Liver (tissue), 9 donors: ENCODE measurements around the gene CASR. TPM values are rescaled to one million over a fixed set of nuclear protein-coding genes. Genes with fewer than 3 reads are reported as not detected.
A peak's percentile ranks its signal among the peaks of the same experiment; 100 is the strongest.

ENCODE experiments used
- DNase-seq: peaks from one replicate; pipeline ENCODE4 v3.0.0-alpha.2; 2017; ENCODE audit warnings: low spot score
- H3K27ac ChIP-seq, 2 donors: one replicate each; pipeline ENCODE4 v1.7.0; 2013; ENCODE audit warnings: inconsistent platforms in 2 of 2, low read length in 2 of 2, control low read depth in 1 of 2, low read depth in 1 of 2, mild to moderate bottlenecking in 1 of 2
- H3K27me3 ChIP-seq, 4 donors: one replicate each; pipeline versions ENCODE4 v1.6.1 to v1.7.0; 2013; ENCODE audit warnings: low read length in 3 of 4, inconsistent platforms in 1 of 4, mild to moderate bottlenecking in 1 of 4, moderate library complexity in 1 of 4; ENCODE audit not compliant: control insufficient read depth in 4 of 4, insufficient read depth in 4 of 4
- H3K36me3 ChIP-seq, 4 donors: one replicate each; pipeline versions ENCODE4 v1.6.1 to v1.7.0; 2013; ENCODE audit warnings: low read length in 3 of 4, mild to moderate bottlenecking in 3 of 4, low read depth in 1 of 4, moderate library complexity in 1 of 4; ENCODE audit not compliant: control insufficient read depth in 4 of 4, insufficient read depth in 3 of 4
- H3K4me1 ChIP-seq, 4 donors: one replicate each; pipeline versions ENCODE4 v1.6.1 to v1.7.0; 2013; ENCODE audit warnings: low read length in 3 of 4, mild to moderate bottlenecking in 3 of 4, moderate library complexity in 1 of 4; ENCODE audit not compliant: control insufficient read depth in 4 of 4, insufficient read depth in 4 of 4
- H3K4me3 ChIP-seq, 3 donors: one replicate each; pipeline versions ENCODE4 v1.6.1 to v1.7.0; 2013; ENCODE audit warnings: low read length in 3 of 3, control low read depth in 1 of 3, low read depth in 1 of 3, mild to moderate bottlenecking in 1 of 3
- H3K9ac ChIP-seq, 2 donors: one replicate each; pipeline ENCODE4 v1.7.0; 2013; ENCODE audit warnings: low read length in 2 of 2, mild to moderate bottlenecking in 2 of 2, moderate library complexity in 2 of 2, control low read depth in 1 of 2, low read depth in 1 of 2
- H3K9me3 ChIP-seq, 4 donors: one replicate each; pipeline versions ENCODE4 v1.6.1 to v1.7.0; 2013; ENCODE audit warnings: low read length in 3 of 4; ENCODE audit not compliant: control insufficient read depth in 4 of 4
- CTCF ChIP-seq: fragments of 150-350 bp; IDR thresholded peaks from 2 replicates; pipeline ENCODE4 v1.5.1; 2017; ENCODE audit warnings: improper control_type of control experiment, low read depth, low read length; ENCODE audit not compliant: missing input control
- EGR1 ChIP-seq, 2 donors: IDR thresholded peaks; 2 replicates each; pipeline ENCODE4 v1.6.1; 2016 to 2018; ENCODE audit warnings: antibody characterized with exemption in 2 of 2, low read depth in 2 of 2
- FOXA1 ChIP-seq: IDR thresholded peaks from 2 replicates; pipeline ENCODE4 v1.6.1; 2016; ENCODE audit warnings: antibody characterized with exemption
- FOXA2 ChIP-seq: IDR thresholded peaks from 2 replicates; pipeline ENCODE4 v1.6.1; 2016; ENCODE audit warnings: antibody characterized with exemption
- GABPA ChIP-seq, 2 donors: IDR thresholded peaks in 1 of 2; conservative IDR thresholded peaks in 1 of 2; 2 replicates each; pipeline ENCODE4 v1.6.1; 2016; ENCODE audit warnings: antibody characterized with exemption in 2 of 2, mild to moderate bottlenecking in 1 of 2, moderate library complexity in 1 of 2
- HNF4A ChIP-seq, 2 donors: conservative IDR thresholded peaks; 2 replicates each; pipeline ENCODE4 v1.6.1; 2016; ENCODE audit warnings: antibody characterized with exemption in 2 of 2, mild to moderate bottlenecking in 2 of 2
- HNF4G ChIP-seq: IDR thresholded peaks from 2 replicates; pipeline ENCODE4 v1.6.1; 2016; ENCODE audit warnings: antibody characterized with exemption
- JUND ChIP-seq, 2 donors: IDR thresholded peaks; 2 replicates each; pipeline ENCODE4 v1.6.1; 2016; ENCODE audit warnings: antibody characterized with exemption in 2 of 2
- NR2F2 ChIP-seq: IDR thresholded peaks from 2 replicates; pipeline ENCODE4 v1.6.1; 2016; ENCODE audit warnings: antibody characterized with exemption
- RAD21 ChIP-seq, 2 donors: IDR thresholded peaks; 2 replicates each; pipeline ENCODE4 v1.6.1; 2016; ENCODE audit warnings: antibody characterized with exemption in 2 of 2, mild to moderate bottlenecking in 2 of 2
- REST ChIP-seq: IDR thresholded peaks from 2 replicates; pipeline ENCODE4 v1.6.1; 2016; ENCODE audit warnings: antibody characterized with exemption, mild to moderate bottlenecking
- RXRA ChIP-seq, 2 donors: IDR thresholded peaks; 2 replicates each; pipeline ENCODE4 v1.6.1; 2017 to 2018; ENCODE audit warnings: antibody characterized with exemption in 2 of 2, mild to moderate bottlenecking in 1 of 2
- SP1 ChIP-seq: IDR thresholded peaks from 2 replicates; pipeline ENCODE4 v1.6.1; 2018; ENCODE audit warnings: antibody characterized with exemption, mild to moderate bottlenecking
- TAF1 ChIP-seq: conservative IDR thresholded peaks from 2 replicates; pipeline ENCODE4 v1.6.1; 2016; ENCODE audit warnings: antibody characterized with exemption, mild to moderate bottlenecking
- YY1 ChIP-seq: IDR thresholded peaks from 2 replicates; pipeline ENCODE4 v1.6.1; 2016; ENCODE audit warnings: antibody characterized with exemption, mild to moderate bottlenecking
- WGBS: extraction: QIAGEN DNeasy Blood & Tissue Kit; methylation state at CpG from one replicate; pipeline ENCODE4 v1.1.7; 2013; 5-methylcytosine and 5-hydroxymethylcytosine counted together
- polyA plus RNA-seq, 2 donors: library from polyadenylated mRNA; stranded (reverse) in 1 of 2; unstranded in 1 of 2; fragments of 200-250 nt in 1 of 2; fragments of >200 nt in 1 of 2; fragmentation: Nextera tagmentation in 1 of 2; extraction: Ambion mirVana in 1 of 2; gene quantifications; one replicate each; pipeline versions ENCODE4 v1.2.1 to v1.2.3, GENCODE V29; 2013 to 2015
- total RNA-seq, 2 donors: library from RNA; depleted of rRNA; stranded (reverse); fragments of >200 nt; gene quantifications; one replicate each; pipeline ENCODE4 v1.2.3, GENCODE V29; 2014
- TF ChIP-seq, protein P1 (sequence below): IDR thresholded peaks from 2 replicates; pipeline ENCODE4 v1.6.1; 2016; ENCODE audit warnings: antibody characterized with exemption
- TF ChIP-seq, protein P2 (sequence below): IDR thresholded peaks from 2 replicates; pipeline ENCODE4 v1.6.1; 2016; ENCODE audit warnings: antibody characterized with exemption
- TF ChIP-seq, protein P3 (sequence below): IDR thresholded peaks from 2 replicates; pipeline ENCODE4 v1.6.1; 2016; ENCODE audit warnings: antibody characterized with exemption
- donor health status: healthy.
- donor health status: healthy.
- donor health status: healthy.
- donor health status: healthy.
- donor health status: healthy.

Gene CASR
- total and polyA plus RNA-seq, 4 donors = 0.05 to 0.29 (median 0.14) TPM

- Histone ChIP-seq H3K4me1 (peaks cover 0 to 18% (median 11%) of the 10 kb centered on the region in 4 donors), H3K4me3 (peak overlapping the region in 1 of 3 donors; percentile 17)
- peak; percentile 39 for DNase-seq
Observed at GRCh38 chr3:122305818-122306621, 122.6 kb downstream of the CASR start.

More at GRCh38 chr3:122305818-122306621, 122.6 kb downstream of the CASR start:
- 14% methylated on average over 3 of the region's 3 CpGs for WGBS
- TF ChIP-seq HNF4G = peak; percentile 15
- TF ChIP-seq GABPA (IDR thresholded peaks at IDR 0.05 in 1 of 2, conservative IDR thresholded peaks at IDR 0.05 in 1 of 2) = no peak
- TF ChIP-seq JUND (IDR thresholded peaks at IDR 0.05) = no peak
- TF ChIP-seq FOXA1 = no peak
- peak; percentile 60 to 78 for TF ChIP-seq RAD21 (IDR thresholded peaks at IDR 0.05)
- TF ChIP-seq SP1 = peak; percentile 43
- TF ChIP-seq HNF4A (conservative IDR thresholded peaks at IDR 0.05) = peak; percentile 69 to 70
- no peak for TF ChIP-seq EGR1 (IDR thresholded peaks at IDR 0.05; ENCODE audit: low read depth in 2 of 2)
- TF ChIP-seq FOXA2 = no peak
- TF ChIP-seq, protein P1, sequence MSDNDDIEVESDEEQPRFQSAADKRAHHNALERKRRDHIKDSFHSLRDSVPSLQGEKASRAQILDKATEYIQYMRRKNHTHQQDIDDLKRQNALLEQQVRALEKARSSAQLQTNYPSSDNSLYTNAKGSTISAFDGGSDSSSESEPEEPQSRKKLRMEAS = no peak
- TF ChIP-seq, protein P2, sequence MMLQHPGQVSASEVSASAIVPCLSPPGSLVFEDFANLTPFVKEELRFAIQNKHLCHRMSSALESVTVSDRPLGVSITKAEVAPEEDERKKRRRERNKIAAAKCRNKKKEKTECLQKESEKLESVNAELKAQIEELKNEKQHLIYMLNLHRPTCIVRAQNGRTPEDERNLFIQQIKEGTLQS = no peak
- no peak for TF ChIP-seq TAF1
- TF ChIP-seq, protein P3, sequence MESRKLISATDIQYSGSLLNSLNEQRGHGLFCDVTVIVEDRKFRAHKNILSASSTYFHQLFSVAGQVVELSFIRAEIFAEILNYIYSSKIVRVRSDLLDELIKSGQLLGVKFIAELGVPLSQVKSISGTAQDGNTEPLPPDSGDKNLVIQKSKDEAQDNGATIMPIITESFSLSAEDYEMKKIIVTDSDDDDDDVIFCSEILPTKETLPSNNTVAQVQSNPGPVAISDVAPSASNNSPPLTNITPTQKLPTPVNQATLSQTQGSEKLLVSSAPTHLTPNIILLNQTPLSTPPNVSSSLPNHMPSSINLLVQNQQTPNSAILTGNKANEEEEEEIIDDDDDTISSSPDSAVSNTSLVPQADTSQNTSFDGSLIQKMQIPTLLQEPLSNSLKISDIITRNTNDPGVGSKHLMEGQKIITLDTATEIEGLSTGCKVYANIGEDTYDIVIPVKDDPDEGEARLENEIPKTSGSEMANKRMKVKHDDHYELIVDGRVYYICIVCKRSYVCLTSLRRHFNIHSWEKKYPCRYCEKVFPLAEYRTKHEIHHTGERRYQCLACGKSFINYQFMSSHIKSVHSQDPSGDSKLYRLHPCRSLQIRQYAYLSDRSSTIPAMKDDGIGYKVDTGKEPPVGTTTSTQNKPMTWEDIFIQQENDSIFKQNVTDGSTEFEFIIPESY = no peak
- peak; percentile 28 for TF ChIP-seq YY1
- peak; percentile 35 for TF ChIP-seq CTCF
- peak; percentile 22 for TF ChIP-seq REST
- TF ChIP-seq RXRA (IDR thresholded peaks at IDR 0.05) = peak; percentile 28 to 43
- no peak for TF ChIP-seq NR2F2
- no peaks in the 10 kb centered on the region for H3K9me3 ChIP-seq
- peak overlapping the region in 1 of 2 donors; percentile 3 for H3K9ac ChIP-seq
- no peaks in the 10 kb centered on the region for H3K27me3 ChIP-seq
- peak overlapping the region; percentile 26 to 46 for H3K27ac ChIP-seq
- H3K36me3 ChIP-seq = no peaks in the 10 kb centered on the region
